Right lung (tissue), 5 donors: Measurements from ENCODE around the gene COX8C. TPM values are rescaled to one million over a fixed set of nuclear protein-coding genes. Genes with fewer than 3 reads are reported as not detected.
"Not testable (repeated sequence)": the region's sequence is repeated elsewhere in the genome, so short reads cannot be mapped to it uniquely, and the experiment has no call there.

ENCODE experiments used
- DNase-seq, 2 donors: peaks; one replicate each; pipeline ENCODE4 v3.0.0-alpha.2; 2013
- polyA plus RNA-seq, 5 donors: library from polyadenylated mRNA; unstranded; fragments of 120-200 nt; gene quantifications; one replicate each; pipeline versions ENCODE4 v1.2.1 to v1.2.3, GENCODE V29; 2013; ENCODE audit warnings: inconsistent platforms in 1 of 5, low replicate concordance in 1 of 5; ENCODE audit not compliant: insufficient read length in 5 of 5, insufficient read depth in 1 of 5

The COX8C gene
- polyA plus RNA-seq, 5 donors = 0.36 to 0.94 (median 0.54) TPM

GRCh38 chr14:93320489-93320888 is 26.5 kb upstream of the COX8C start:
- DNase-seq = no peak

DNA sequence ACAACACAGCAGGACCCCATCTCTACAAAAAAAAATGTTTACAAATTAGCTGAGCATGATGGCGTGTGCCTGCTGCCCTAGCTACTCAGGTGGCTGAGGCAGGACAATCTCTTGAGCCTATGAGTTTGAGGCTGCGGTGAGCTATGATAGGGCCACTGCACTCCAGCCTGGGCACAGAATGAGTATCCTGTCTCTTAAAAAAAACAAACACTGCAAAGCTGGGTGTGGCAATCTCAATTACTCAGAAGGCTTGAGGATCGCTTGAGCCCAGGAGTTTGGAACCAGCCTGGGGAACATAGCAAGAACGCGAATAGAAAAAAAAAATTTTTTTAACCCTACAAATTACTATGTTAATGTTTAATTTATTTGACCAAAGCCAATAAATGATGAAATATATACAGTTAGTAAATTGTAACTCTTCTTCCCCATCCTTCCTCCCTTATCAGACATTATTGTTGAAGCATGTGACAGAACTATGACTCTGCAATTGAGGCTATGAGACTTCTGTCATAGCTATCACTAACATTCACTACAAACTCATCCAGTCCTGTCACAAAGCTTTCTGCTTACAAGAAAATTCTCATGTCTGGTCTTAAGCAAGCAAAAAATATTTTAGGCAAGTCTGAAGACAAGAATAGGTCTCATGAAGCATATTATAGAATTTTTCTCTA is 23.9 kb upstream of the COX8C start:
- no peak for DNase-seq

DNA sequence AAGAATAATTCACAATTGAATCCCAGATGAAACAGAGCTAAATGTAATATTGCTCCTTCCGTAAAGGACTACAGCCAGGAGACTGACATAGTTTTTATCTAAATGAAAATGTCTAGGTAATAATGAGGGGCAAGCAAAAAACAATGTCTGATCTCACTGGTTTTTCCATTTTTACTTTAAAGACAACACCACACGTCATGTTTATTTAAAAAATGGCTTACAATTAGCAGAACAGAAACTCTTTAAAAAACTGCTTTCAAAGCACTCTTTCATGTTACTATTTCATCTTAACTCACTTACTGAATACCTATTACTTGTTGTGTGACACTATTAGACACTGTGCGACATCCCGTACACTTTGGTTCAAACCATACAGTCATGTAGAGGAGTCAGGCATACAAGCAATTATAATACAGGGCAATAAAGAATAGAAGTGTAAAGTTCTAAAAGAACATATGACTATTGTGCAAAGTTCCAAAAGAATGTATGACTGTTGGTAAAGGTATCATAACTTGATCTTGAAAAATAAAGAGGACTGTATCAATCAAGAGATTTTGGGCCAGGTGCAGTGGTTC is 23.3 kb upstream of the COX8C start:
- no peak for DNase-seq

GRCh38 chr14:93326196-93326595 is 20.8 kb upstream of the COX8C start:
- DNase-seq = no peak

GRCh38 chr14:93328546-93328945 is 18.4 kb upstream of the COX8C start:
- DNase-seq = no peak

DNA sequence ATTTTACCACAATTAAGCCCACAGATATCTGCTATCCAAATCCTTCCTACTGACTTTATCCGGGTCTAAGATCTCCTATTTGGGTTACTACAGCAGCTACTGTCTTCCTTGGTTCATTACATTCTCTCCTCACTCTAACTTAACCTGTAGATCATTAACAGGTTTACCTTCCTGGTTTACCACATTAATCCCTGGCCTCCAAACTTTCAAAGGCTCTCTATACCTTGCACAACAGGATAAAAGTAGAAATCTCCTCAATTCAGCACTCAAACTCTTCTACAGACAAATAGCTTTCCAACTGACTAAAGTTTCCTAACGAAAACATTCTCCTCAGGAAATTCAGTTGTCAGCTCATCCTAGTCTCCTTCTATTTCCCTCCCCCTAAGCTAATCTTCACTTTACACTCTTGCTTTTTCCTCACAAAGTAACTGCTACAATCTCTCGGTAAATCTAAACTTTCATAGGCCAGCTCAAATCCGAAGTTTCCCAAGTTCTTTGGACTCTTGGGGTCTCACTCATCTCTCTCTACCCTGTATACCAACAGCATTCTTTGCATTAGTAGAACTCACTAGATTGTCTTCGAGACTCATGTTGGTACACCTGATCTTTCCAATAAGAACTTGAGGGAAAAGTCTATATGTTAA is 16.9 kb upstream of the COX8C start:
- DNase-seq = no peak

DNA sequence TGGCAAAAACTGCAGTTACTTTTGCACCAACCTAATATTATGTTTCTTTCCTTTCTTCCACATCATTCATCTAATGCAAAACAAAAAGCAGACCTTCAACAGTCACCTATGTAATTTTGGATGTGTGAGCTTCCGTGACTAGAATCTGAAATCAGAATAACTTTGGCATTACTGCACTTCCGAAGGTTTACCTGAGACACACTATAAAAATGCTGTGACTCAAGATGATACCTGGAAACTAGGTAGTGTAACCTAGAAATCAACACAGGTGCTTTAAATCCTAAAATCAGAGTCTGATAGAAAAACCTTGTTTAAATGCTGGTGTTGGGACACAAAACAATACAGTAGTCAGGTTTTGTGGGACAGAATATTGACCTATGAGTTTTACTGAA is 16.4 kb upstream of the COX8C start:
- DNase-seq = no peak

DNA sequence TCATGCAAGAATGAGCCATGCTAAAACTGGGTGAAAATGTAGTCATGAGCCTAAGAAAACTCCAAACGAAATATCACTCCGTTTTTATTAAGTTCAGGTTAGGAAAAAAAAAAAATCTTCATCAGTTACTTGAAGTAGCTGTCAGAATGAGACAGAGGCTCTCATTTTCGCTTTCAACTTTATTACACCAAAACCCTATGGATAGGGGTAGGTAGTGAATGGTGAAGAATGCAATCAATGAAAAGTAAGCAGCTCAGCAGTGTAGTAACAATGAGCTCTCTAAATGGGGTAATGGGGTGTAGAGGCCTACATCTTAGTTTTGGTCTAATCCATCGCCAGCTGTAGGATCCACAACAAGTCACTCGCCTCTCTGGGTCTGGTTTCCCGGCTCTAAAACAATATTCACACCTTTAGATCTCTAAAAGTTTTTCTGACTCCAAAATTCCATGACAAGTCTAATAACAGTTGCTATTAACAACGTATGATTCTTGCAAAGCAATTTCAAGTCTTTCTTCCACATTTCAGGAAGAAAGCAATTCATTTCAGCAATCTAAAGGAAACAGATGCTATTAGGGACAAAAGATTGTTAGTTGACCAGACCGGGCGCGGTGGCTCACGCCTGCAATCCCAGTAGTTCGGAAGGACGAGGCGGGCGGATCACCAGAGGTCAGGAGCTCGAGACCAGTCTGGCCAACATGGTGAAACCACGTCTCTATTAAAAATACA is 15.8 kb upstream of the COX8C start:
- DNase-seq = peak; percentile 12 to 18

DNA sequence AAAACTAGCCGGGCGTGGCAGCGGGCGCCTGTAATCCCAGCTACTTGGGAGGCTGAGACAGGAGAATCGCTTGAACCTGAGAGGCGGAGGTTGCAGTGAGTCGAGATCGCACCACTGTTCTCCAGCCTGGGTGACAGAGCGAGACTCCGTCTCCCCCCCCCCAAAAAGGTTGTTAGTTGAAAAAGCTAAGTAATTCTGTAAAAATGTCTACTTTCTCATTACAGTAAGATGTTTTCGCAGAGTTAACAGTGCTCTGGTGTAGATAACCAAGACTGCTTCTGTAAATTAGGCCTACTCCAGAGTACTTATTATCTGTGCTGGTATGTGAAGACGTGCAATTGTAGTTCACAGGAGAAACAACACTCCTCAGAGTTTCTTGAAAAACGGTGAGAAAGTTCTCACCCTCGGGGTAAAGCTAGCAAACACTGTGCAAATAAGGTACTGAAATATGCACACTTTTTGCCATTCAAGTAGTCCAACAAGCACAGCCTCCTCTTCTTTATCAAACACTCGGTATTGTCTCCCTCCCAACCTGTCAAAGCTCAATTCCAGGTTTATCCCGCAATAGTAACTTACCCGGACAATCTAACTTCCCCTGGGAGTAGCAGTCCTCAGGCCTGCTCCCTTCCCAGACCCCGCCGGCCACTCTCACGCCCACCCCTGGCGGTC is 15.1 kb upstream of the COX8C start:
- DNase-seq = peak; percentile 1 to 9

GRCh38 chr14:93332397-93332852 is 14.6 kb upstream of the COX8C start:
- DNase-seq = peak; percentile 46 to 51

DNA sequence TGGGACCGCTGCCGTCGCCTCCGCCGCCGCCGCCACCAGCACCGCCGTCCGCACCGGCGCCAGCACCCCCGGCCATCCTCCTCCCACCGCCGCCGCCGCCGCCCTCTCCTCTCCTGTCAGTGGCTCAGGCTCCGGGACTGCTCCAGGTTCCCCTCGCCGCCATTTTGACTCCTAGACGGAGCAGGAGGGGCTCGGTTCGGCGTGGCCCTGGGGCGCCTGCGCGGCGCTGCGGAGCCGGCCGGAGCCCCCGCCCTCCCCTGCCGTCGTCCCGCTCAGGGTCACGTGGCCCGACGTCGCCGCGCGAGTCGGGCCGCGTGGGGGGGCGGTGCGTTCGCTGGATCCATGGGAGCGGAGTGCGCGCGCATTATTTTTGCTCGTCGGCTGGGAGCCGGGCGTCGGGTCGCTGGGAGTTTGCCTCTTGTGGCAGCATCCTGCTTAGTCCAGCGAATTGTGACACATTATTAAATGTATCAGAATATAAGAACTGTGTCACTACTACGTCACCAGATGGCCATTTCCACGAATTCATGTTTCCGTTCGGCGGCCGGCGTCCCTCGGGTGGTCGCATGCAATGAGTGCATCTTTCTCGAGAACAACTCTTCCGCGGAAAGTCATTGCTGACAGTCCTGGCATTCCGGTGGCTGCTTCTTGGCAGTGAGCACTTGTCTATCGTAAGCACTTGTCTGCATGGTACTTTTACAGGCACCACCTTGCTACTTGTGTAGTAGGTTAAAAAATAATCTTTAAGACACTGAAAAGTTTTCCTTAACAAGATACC is 13.9 kb upstream of the COX8C start, which contains the start of gene BTBD7:
BTBD7 (minus strand) TSS at position 184 of the 778 bp plus-strand sequence. CDS start 36,985 bp downstream, outside the sequence.
- peak; percentile 96 to 97 for DNase-seq

DNA sequence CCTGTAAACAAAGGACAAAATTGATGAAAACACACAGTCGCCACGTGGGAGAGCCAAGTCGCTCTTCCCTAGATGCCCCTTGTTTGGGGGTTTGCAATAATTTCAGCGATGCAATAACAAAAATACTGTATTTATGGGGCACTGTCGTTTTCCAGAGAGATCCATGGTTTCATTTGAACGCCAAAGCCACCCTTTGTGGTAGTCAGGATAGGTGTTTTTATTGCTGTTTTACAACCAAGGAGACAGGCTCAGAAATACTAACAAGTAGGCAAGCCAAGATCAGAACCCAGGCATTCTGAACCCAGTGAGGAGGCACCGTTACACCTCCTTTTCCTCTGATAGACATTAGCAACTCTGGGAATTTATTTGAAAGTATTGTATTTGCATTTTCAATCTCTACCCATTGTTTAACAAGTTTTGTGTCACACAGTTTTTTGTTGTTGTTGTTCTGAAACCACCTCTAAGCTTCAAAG is 13.3 kb upstream of the COX8C start:
- DNase-seq = peak in 1 of 2 donors; percentile 1

- no peak for DNase-seq
Measured at GRCh38 chr14:93337143-93337753, 9.7 kb upstream of the COX8C start.

GRCh38 chr14:93337884-93338283 is 9.1 kb upstream of the COX8C start:
- no peak for DNase-seq

DNA sequence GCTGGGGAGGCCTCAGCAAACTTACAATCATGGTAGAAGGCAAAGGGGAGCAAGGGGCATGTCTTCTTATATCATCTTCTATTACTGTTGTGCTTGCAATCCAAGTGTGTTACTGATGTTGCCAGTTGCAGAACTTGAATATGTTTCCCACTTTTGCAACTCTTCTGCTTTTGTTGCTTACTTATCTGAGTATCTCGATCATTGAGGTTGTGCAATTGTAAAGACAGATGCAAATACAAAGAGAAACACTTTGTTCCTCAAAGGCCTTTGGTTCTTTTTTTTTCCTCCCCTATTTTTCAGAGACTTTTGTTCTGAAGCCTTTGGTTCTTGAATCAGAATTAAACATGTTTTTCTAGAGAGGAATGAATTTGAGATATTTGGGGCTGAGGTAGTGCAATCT is 3.7 kb upstream of the COX8C start:
- DNase-seq = no peak

DNA sequence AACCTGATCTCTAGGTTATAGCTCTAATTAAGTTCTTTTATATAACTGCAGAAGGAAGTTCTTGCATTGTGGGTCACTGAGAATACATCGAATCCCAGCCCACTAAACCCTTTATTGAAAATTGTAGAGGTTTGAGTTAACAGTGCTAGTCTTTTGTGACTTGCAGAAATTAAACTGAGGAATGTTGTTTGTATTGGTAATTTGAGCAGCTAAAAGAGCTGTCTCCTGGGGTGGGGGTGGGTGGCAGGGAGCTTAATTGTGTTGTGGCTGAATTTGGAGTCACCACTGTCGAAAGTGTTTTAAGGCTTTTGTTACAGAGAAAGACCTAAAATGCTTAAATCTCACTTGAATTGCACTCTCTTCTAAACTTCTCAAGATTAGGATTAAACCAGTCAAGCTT is 3.2 kb upstream of the COX8C start:
- DNase-seq = no peak

DNA sequence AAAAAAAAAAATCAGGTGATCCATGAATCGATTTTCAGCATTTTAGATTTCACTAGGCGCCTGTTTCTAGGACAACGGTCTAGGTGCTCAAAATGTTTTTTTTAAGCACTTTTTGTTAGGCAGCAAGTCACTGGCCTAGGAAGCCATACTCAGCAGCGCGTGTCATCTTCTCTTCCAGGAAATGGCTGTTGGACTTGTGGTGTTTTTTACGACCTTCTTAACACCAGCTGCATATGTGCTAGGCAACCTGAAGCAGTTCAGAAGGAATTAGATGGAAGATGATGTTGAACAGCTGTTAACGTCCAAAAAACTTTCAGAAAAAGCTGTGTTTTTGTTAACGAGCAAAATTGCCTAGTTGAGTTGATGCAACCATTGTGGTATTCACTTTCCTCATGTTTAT is 868 bp downstream of the COX8C start:
- no peak for DNase-seq

- no peak for DNase-seq
Measured at GRCh38 chr14:93348292-93348691, 1.3 kb downstream of the COX8C start.

DNA sequence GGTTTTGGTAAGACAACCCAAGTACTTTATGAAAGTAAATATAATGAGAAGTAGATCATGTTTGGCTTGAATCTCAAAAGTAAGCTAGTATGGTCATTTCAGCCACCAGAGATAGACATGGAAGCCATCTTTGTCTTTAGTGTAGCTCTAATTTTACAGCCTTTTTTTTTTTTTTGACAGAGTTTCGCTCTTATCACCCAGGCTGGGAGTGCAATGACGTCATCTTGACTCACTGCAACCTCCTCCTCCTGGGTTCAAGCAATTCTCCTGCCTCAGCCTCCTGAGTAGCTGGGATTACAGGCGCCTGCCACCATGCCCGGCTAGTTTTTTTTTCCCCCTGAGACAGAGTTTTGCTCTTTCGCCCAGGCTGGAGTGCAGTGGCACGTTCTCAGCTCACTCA is 7.9 kb downstream of the COX8C start:
- not testable (repeated sequence) for DNase-seq

DNA sequence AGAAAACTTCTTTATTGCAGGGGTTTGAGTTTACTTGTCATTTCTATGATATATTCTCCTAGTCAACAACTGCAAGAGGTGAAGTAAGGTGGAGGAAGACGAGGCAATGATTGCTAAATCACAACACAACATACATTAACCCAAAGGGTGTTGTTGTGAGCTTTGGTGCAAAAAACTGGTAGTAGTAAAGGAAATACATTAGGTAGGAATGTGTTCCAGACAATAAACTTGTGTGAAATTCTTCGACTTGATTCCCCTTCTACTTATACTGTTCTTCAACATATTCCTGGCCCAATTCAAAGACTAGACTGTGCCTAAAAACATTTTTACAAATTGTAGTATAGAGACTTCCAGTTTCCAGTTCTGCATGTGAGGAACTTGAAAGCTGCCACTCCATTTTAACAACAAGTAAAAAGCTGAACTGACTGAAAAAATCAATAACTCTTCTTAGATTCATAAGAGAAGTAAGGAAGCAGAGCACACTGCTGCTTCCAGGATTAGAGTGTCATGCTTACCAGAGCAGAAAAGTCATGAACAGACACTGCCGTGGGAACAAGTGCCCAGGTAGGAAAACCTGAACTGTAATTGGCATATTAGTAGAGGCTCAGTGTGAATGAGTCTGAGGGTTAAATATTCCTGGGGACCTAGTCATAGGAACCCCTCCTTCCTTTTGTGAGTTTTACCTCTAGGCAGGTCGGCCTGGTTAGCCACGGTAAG is 22.2 kb downstream of the COX8C start:
- no peak for DNase-seq
